ENCODE results near the gene BCAR3. TPM values are rescaled to one million over a fixed set of nuclear protein-coding genes. Genes with fewer than 3 reads are reported as not detected.

Gene BCAR3
- 69.1 and 69.3 TPM in 2 replicates for total RNA-seq (2014; rRNA removed; shearing (Covaris generic))
- 49.7 and 61.3 TPM in 2 replicates for polyA plus RNA-seq (2014; cell fraction: nucleus; rRNA removed)

- DNase-seq (ENCODE audit: extremely low read depth, low read depth): peak; percentile 53
These were observed at the start of gene BCAR3 for GRCh38 chr1:93681101-93681988. Gene BCAR3 (minus strand): TSS chr1:93681837. CDS start chr1:93674930, 6,907 bp downstream.

GRCh38 chr1:93730621-93731020 lies 49.0 kb upstream of the BCAR3 start:
- no peak for DNase-seq (ENCODE audit: extremely low read depth, low read depth)

GRCh38 chr1:93729906-93730305 lies 48.3 kb upstream of the BCAR3 start:
- DNase-seq (ENCODE audit: extremely low read depth, low read depth): no peak

GRCh38 chr1:93729502-93729901 lies 47.9 kb upstream of the BCAR3 start:
- no peak for DNase-seq (ENCODE audit: extremely low read depth, low read depth)

- DNase-seq (ENCODE audit: extremely low read depth, low read depth): no peak
These were observed 47.0 kb upstream of the BCAR3 start for GRCh38 chr1:93728480-93729131.

GRCh38 chr1:93723733-93724270 lies 42.2 kb upstream of the BCAR3 start:
- DNase-seq (ENCODE audit: extremely low read depth, low read depth): no peak

GRCh38 chr1:93723110-93723509 lies 41.5 kb upstream of the BCAR3 start:
- DNase-seq (ENCODE audit: extremely low read depth, low read depth): no peak

- DNase-seq (ENCODE audit: extremely low read depth, low read depth): no peak
These were observed 40.7 kb upstream of the BCAR3 start for GRCh38 chr1:93722081-93723031.

- no peak for DNase-seq (ENCODE audit: extremely low read depth, low read depth)
These were observed 39.5 kb upstream of the BCAR3 start for GRCh38 chr1:93720956-93721626.

GRCh38 chr1:93717640-93718039 lies 36.0 kb upstream of the BCAR3 start:
- DNase-seq (ENCODE audit: extremely low read depth, low read depth): no peak

- DNase-seq (ENCODE audit: extremely low read depth, low read depth): no peak
These were observed 35.3 kb upstream of the BCAR3 start for GRCh38 chr1:93716941-93717368.

GRCh38 chr1:93716163-93716562 lies 34.5 kb upstream of the BCAR3 start:
- no peak for DNase-seq (ENCODE audit: extremely low read depth, low read depth)

GRCh38 chr1:93715529-93716126 lies 34.0 kb upstream of the BCAR3 start:
- no peak for DNase-seq (ENCODE audit: extremely low read depth, low read depth)

GRCh38 chr1:93714356-93714755 lies 32.7 kb upstream of the BCAR3 start:
- no peak for DNase-seq (ENCODE audit: extremely low read depth, low read depth)

- no peak for DNase-seq (ENCODE audit: extremely low read depth, low read depth)
These were observed 31.7 kb upstream of the BCAR3 start for GRCh38 chr1:93713341-93713740.

GRCh38 chr1:93712741-93713140 lies 31.1 kb upstream of the BCAR3 start:
- no peak for DNase-seq (ENCODE audit: extremely low read depth, low read depth)

GRCh38 chr1:93710499-93711453 lies 29.1 kb upstream of the BCAR3 start:
- DNase-seq (ENCODE audit: extremely low read depth, low read depth): no peak

Data from NCI-H460 (cell line).